Upper lobe of left lung (tissue), 4 donors: ENCODE measurements around the gene ZNF326.

Experiments
- EP300 ChIP-seq, 4 donors: sonication (generic); formaldehyde crosslinking; IDR thresholded peaks; one replicate each; pipeline ENCODE4 v1.5.1; 2017; ENCODE audit warnings: antibody characterized with exemption in 4 of 4, control low read depth in 2 of 4
- POLR2A ChIP-seq, 4 donors: fragments of 450-650 bp; IDR thresholded peaks; one replicate each; pipeline ENCODE4 v1.5.1; 2016 to 2017; ENCODE audit warnings: antibody characterized with exemption in 4 of 4, mild to moderate bottlenecking in 2 of 4
- POLR2AphosphoS5 ChIP-seq, 2 donors: sonication (generic); formaldehyde crosslinking; IDR thresholded peaks; one replicate each; pipeline ENCODE4 v1.5.1; 2017; ENCODE audit warnings: antibody characterized with exemption in 2 of 2
- TF ChIP-seq, protein P1 (sequence below), 6 experiments: fragments of 450-650 bp in 4 of 6; fragments of 200-600 bp in 2 of 6; sonication (generic) in 2 of 6; IDR thresholded peaks; one replicate each; pipeline ENCODE4 v1.5.1; 2016 to 2019; ENCODE audit warnings: antibody characterized with exemption in 6 of 6

DNA sequence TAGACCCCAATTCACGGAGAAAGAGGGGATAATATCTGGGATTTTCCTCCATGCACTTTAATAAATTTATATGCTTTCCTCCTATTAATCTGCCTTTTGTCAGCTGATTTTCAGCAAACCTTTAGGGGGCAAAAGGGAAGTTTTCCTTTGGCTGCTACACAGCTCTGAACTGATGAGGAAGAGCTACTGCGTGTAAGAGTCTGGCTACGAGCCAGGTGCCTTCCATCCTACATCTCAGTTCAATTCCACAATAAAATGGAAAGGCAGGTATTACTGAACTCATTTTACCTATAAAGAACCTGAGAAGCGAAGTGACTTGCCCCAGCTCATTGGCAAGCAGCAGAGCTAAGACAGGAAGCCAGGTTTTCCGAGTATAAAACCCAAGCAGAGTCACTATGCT, 28.3 kb upstream of the ZNF326 start:
- TF ChIP-seq, protein P1, sequence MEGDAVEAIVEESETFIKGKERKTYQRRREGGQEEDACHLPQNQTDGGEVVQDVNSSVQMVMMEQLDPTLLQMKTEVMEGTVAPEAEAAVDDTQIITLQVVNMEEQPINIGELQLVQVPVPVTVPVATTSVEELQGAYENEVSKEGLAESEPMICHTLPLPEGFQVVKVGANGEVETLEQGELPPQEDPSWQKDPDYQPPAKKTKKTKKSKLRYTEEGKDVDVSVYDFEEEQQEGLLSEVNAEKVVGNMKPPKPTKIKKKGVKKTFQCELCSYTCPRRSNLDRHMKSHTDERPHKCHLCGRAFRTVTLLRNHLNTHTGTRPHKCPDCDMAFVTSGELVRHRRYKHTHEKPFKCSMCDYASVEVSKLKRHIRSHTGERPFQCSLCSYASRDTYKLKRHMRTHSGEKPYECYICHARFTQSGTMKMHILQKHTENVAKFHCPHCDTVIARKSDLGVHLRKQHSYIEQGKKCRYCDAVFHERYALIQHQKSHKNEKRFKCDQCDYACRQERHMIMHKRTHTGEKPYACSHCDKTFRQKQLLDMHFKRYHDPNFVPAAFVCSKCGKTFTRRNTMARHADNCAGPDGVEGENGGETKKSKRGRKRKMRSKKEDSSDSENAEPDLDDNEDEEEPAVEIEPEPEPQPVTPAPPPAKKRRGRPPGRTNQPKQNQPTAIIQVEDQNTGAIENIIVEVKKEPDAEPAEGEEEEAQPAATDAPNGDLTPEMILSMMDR (IDR thresholded peaks at IDR 0.05), result no peak
- TF ChIP-seq POLR2AphosphoS5 (IDR thresholded peaks at IDR 0.05) (no peak), EP300 (IDR thresholded peaks at IDR 0.05) (no peak), POLR2A (IDR thresholded peaks at IDR 0.05) (no peak)
